Breast epithelium (tissue), 3 donors: ENCODE measurements around the gene TARDBP.
"Not testable (repeated sequence)": the region's sequence is repeated elsewhere in the genome, so short reads cannot be mapped to it uniquely, and the experiment has no call there.

Experiments
- CTCF ChIP-seq, 3 donors: fragments of 450-650 bp; IDR thresholded peaks; one replicate each; pipeline ENCODE4 v1.5.1; 2016 to 2017; ENCODE audit warnings: antibody characterized with exemption in 3 of 3, mild to moderate bottlenecking in 3 of 3, moderate library complexity in 3 of 3
- POLR2A ChIP-seq: fragments of 450-650 bp; IDR thresholded peaks from one replicate; pipeline ENCODE4 v1.6.1; 2016; ENCODE audit warnings: antibody characterized with exemption, mild to moderate bottlenecking, moderate library complexity
- POLR2AphosphoS5 ChIP-seq, 3 donors: sonication (generic); formaldehyde crosslinking; IDR thresholded peaks; one replicate each; pipeline ENCODE4 v1.6.1; 2017; ENCODE audit warnings: antibody characterized with exemption in 3 of 3

DNA sequence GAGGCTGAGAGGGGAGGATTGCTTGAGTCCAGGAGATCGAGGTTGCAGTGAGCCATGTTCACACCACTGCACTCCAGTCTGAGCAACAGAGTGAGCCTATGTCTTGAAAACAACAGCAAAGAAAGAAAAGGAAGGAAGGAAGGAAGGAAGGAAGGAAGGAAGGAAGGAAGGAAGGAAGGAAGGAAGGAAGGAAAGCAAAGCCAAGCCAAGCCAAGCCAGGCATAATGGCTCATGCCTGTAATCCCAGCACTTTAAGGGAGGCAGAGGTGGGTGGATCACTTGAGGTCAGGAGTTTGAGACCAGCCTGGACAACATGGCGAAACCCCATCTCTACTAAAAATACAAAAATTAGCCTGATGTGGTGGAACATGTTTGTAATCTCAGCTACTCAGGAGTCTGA is 20.4 kb upstream of the TARDBP start:
- not testable (repeated sequence) for TF ChIP-seq CTCF (IDR thresholded peaks at IDR 0.05); POLR2A; POLR2AphosphoS5 (IDR thresholded peaks at IDR 0.05)
